H1 (cell line): Measurements from ENCODE around the gene MED19. TPM values are rescaled to one million over a fixed set of nuclear protein-coding genes. Genes with fewer than 3 reads are reported as not detected.

Source experiments
- CTCF ChIA-PET: fragments of 300-600 bp; sonication (Branson Sonifier 250); formaldehyde crosslinking; loops from one replicate; lab custom pipeline; 2021; ENCODE audit not compliant: partially characterized antibody; lab: Charles Lee
- POLR2A ChIA-PET: fragments of 300-600 bp; sonication (Branson Sonifier 250); formaldehyde crosslinking; loops from one replicate; lab custom pipeline; 2021; ENCODE audit warnings: inconsistent platforms; ENCODE audit not compliant: partially characterized antibody; lab: Charles Lee
- DNase-seq, 2 experiments: peaks; one replicate each; pipeline versions ENCODE4 v3.0.0 to v3.0.0-alpha.2; 2010 to 2022; ENCODE audit warnings: low spot score in 2 of 2, low read depth in 1 of 2, mixed read lengths in 1 of 2
- FAIRE-seq: peaks from 2 replicates; lab custom pipeline; 2011; peaks lifted over from hg19 to GRCh38; lab: Jason Lieb, UNC
- H2AFZ ChIP-seq: 2 replicates; pipeline ENCODE4 v1.8.1; 2012; ENCODE audit warnings: low read length, inconsistent platforms
- H2AK5ac ChIP-seq: 2 replicates; pipeline ENCODE4 v1.6.1; 2013; ENCODE audit warnings: low read depth, low read length
- H2BK120ac ChIP-seq: replicated peaks from 2 replicates; pipeline ENCODE3; 2013; ENCODE audit warnings: low read depth, low read length, inconsistent platforms
- H2BK12ac ChIP-seq: 2 replicates; pipeline ENCODE4 v1.6.1; 2013; ENCODE audit warnings: low read depth, low read length
- H2BK15ac ChIP-seq: 2 replicates; pipeline ENCODE4 v1.6.1; 2013; ENCODE audit warnings: low read length
- H2BK20ac ChIP-seq: 2 replicates; pipeline ENCODE4 v1.6.1; 2013; ENCODE audit warnings: low read length
- H2BK5ac ChIP-seq: 2 replicates; pipeline ENCODE4 v1.6.1; 2013; ENCODE audit warnings: low read depth, low read length
- H3K14ac ChIP-seq: 2 replicates; pipeline ENCODE4 v1.6.1; 2013; ENCODE audit warnings: inconsistent platforms; ENCODE audit not compliant: insufficient read length
- H3K18ac ChIP-seq: 2 replicates; pipeline ENCODE4 v1.6.1; 2013; ENCODE audit warnings: low read length; ENCODE audit errors: extremely low read depth
- H3K23ac ChIP-seq: 2 replicates; pipeline ENCODE4 v1.6.1; 2013; ENCODE audit warnings: inconsistent platforms; ENCODE audit not compliant: insufficient read length
- H3K23me2 ChIP-seq: 2 replicates; pipeline ENCODE4 v1.6.1; 2013; ENCODE audit warnings: low read depth, low read length
- H3K27ac ChIP-seq: 2 replicates; pipeline ENCODE4 v1.6.1; 2011; ENCODE audit warnings: low read depth, low read length, inconsistent platforms
- H3K27me3 ChIP-seq, 4 experiments: replicated peaks in 1 of 4; 1 replicate in 1 of 4; 2 replicates in 3 of 4; pipeline versions ENCODE4 v1.6.1 to v1.8.1; 2011 to 2013; ENCODE audit warnings: low read length in 3 of 4, mild to moderate bottlenecking in 3 of 4, inconsistent platforms in 2 of 4, mixed read lengths in 2 of 4, moderate library complexity in 1 of 4; ENCODE audit not compliant: control insufficient read depth in 3 of 4, insufficient read depth in 3 of 4; ENCODE audit errors: extremely low read depth in 1 of 4
- H3K36me3 ChIP-seq, 4 experiments: 2 replicates each; pipeline versions ENCODE4 v1.6.1 to v1.8.1; 2011 to 2013; ENCODE audit warnings: mild to moderate bottlenecking in 4 of 4, low read length in 3 of 4, moderate library complexity in 2 of 4, control low read depth in 1 of 4, inconsistent platforms in 1 of 4; ENCODE audit not compliant: insufficient read depth in 4 of 4, control insufficient read depth in 2 of 4
- H3K4ac ChIP-seq: replicated peaks from 2 replicates; pipeline ENCODE3; 2013; ENCODE audit warnings: low read length, low read depth, mixed read lengths, inconsistent platforms; ENCODE audit not compliant: insufficient read length
- H3K4me1 ChIP-seq, 4 experiments: replicated peaks in 1 of 4; 1 replicate in 1 of 4; 2 replicates in 3 of 4; pipeline versions ENCODE4 v1.6.1 to v1.8.1; 2011 to 2013; ENCODE audit warnings: low read length in 3 of 4, inconsistent platforms in 2 of 4, mixed read lengths in 1 of 4; ENCODE audit not compliant: insufficient read depth in 4 of 4, control insufficient read depth in 3 of 4
- H3K4me2 ChIP-seq, 2 experiments: 2 replicates each; pipeline versions ENCODE4 v1.6.1 to v1.8.1; 2011 to 2013; ENCODE audit warnings: low read depth in 2 of 2, low read length in 2 of 2, control low read depth in 1 of 2, inconsistent platforms in 1 of 2, mild to moderate bottlenecking in 1 of 2; ENCODE audit not compliant: insufficient read depth in 1 of 2
- H3K4me3 ChIP-seq, 4 experiments: fragments of 200-600, 300-600 bp in 1 of 4; sonication (generic), shearing (Covaris generic), sonication (Bioruptor Twin) in 1 of 4; 2 replicates each; pipeline versions ENCODE4 v1.5.1 to v1.8.1; 2011 to 2016; ENCODE audit warnings: low read length in 4 of 4, low read depth in 3 of 4, control low read depth in 2 of 4, inconsistent platforms in 2 of 4, mild to moderate bottlenecking in 2 of 4, mixed read lengths in 1 of 4, moderate library complexity in 1 of 4; ENCODE audit not compliant: insufficient read depth in 2 of 4; ENCODE audit errors: extremely low read depth in 1 of 4
- H3K56ac ChIP-seq: replicated peaks from 2 replicates; pipeline ENCODE3; 2013; ENCODE audit warnings: low read depth, mild to moderate bottlenecking, mixed read lengths, low read length, inconsistent platforms; ENCODE audit not compliant: insufficient read length
- H3K79me1 ChIP-seq: 2 replicates; pipeline ENCODE4 v1.6.1; 2013; ENCODE audit warnings: low read depth, low read length, control low read depth
- H3K79me2 ChIP-seq, 2 experiments: 2 replicates each; pipeline versions ENCODE4 v1.6.1 to v1.8.1; 2012 to 2013; ENCODE audit warnings: low read length in 2 of 2, mild to moderate bottlenecking in 2 of 2, inconsistent platforms in 1 of 2; ENCODE audit not compliant: insufficient read depth in 2 of 2, control insufficient read depth in 1 of 2
- H3K9ac ChIP-seq, 4 experiments: replicated peaks in 1 of 4; 1 replicate in 1 of 4; 2 replicates in 3 of 4; pipeline versions ENCODE4 v1.6.1 to v1.8.1; 2011 to 2013; ENCODE audit warnings: low read depth in 3 of 4, low read length in 3 of 4, control low read depth in 2 of 4, mild to moderate bottlenecking in 2 of 4, moderate library complexity in 2 of 4, inconsistent platforms in 1 of 4; ENCODE audit errors: extremely low read depth in 1 of 4
- H3K9me3 ChIP-seq, 2 experiments: 2 replicates each; pipeline versions ENCODE4 v1.6.1 to v1.8.1; 2012 to 2013; ENCODE audit warnings: mild to moderate bottlenecking in 2 of 2, moderate library complexity in 2 of 2, control low read depth in 1 of 2, inconsistent platforms in 1 of 2, low read depth in 1 of 2, low read length in 1 of 2, mixed read lengths in 1 of 2; ENCODE audit not compliant: insufficient read depth in 2 of 2
- H4K20me1 ChIP-seq, 2 experiments: replicated peaks in 1 of 2; 2 replicates each; pipeline versions ENCODE3 to v1.8.1; 2011 to 2013; ENCODE audit warnings: inconsistent platforms in 2 of 2, low read length in 2 of 2, mild to moderate bottlenecking in 1 of 2; ENCODE audit not compliant: insufficient read depth in 2 of 2, control insufficient read depth in 1 of 2
- H4K5ac ChIP-seq: 2 replicates; pipeline ENCODE4 v1.6.1; 2013; ENCODE audit warnings: low read length, low read depth, mixed read lengths, inconsistent platforms; ENCODE audit not compliant: insufficient read length
- H4K8ac ChIP-seq: 2 replicates; pipeline ENCODE4 v1.8.0; 2013; ENCODE audit warnings: mild to moderate bottlenecking, moderate library complexity, low read length, inconsistent platforms; ENCODE audit not compliant: insufficient read depth; ENCODE audit errors: extremely low read depth
- H4K91ac ChIP-seq: replicated peaks from 2 replicates; pipeline ENCODE3; 2013; ENCODE audit warnings: low read length, mixed read lengths, inconsistent platforms; ENCODE audit not compliant: insufficient read length
- CEBPB ChIP-seq: IDR thresholded peaks from 2 replicates; pipeline ENCODE4 v1.6.1; 2012; ENCODE audit warnings: low read depth, low read length
- WGBS, 2 experiments: shearing (Covaris generic) in 1 of 2; methylation state at CpG; one replicate each; pipeline versions ENCODE4 v1.1.6 to v1.1.7; 2013 to 2015; ENCODE audit warnings: low lambda C conversion rate in 2 of 2, mixed read lengths in 2 of 2, inconsistent platforms in 1 of 2, low coverage in 1 of 2, missing lambda C conversion rate in 1 of 2; ENCODE audit not compliant: insufficient replicate concordance in 2 of 2, insufficient coverage in 1 of 2, insufficient read length in 1 of 2; ENCODE audit errors: extremely low coverage in 1 of 2, missing lambda C conversion rate in 1 of 2; 5-methylcytosine and 5-hydroxymethylcytosine counted together
- polyA plus RNA-seq, 7 experiments: library from polyadenylated mRNA; depleted of rRNA in 3 of 7; stranded (reverse) in 5 of 7; unstranded in 2 of 7; fragments of >200 nt in 5 of 7; fragments of 200-250 nt in 2 of 7; gene quantifications; 1 replicate in 5 of 7; 2 replicates in 1 of 7; 4 replicates in 1 of 7; pipeline versions ENCODE4 v1.2.1 to v1.2.3, GENCODE V29; 2011 to 2013; ENCODE audit warnings: missing spikeins in 2 of 7, mixed read lengths in 2 of 7
- total RNA-seq: library from RNA; stranded (reverse); fragmentation: NEBNext Ultra II Directional; extraction: Animal tissue kit (Norgen Biotek cat#: 25700); gene quantifications from 2 replicates; pipeline ENCODE4 v1.2.1, GENCODE V29; 2021

MED19 gene
- total and polyA plus RNA-seq, 2 of the 8 experiments (the other 6 are each of a cell fraction or from before 2014, with no cell fraction given), result 19.4 to 35.4 TPM

DNA sequence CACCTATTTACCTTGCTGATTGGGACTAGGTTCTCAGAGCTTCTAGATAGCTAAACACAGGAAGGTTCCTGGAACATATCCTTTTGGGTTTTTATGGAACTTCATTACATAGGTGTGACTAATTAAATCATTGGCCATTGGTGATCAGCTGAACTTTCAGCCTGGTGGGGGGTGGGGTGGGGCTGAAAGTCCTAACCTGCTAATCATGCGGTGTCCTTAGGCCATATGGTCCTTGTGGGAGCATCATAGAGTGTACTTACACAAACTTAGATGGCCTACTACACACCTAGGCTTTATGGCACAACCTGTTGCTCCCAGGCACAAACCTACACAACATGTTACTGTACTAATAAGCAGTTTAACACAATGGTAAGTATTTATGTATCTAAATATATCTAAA, 20.6 kb upstream of the MED19 start:
- H4K5ac ChIP-seq, result no peak overlapping the region
- H4K20me1 ChIP-seq, result peaks cover 0 to 8% of the 10 kb centered on the region in 2 experiments
- no peaks in the 10 kb centered on the region for H3K9me3 ChIP-seq
- H3K4ac ChIP-seq, result no peak overlapping the region
- H2AFZ ChIP-seq, result no peak overlapping the region
- no peak overlapping the region for H3K18ac ChIP-seq
- H3K27me3 ChIP-seq, result no peaks in the 10 kb centered on the region
- no peak for FAIRE-seq
- ChIA-PET POLR2A (interaction anchor here (1.3 to 3.2 kb wide), 3 partner anchors 9 to 64 kb away, joined by 3 to 15 read pairs (median 4); partner anchors contain the start of gene SELENOH), CTCF (interaction anchor here (0.9 to 1.5 kb wide), 2 partner anchors 32 to 68 kb away, joined by 4 to 6 read pairs; no protein-coding TSS in a partner anchor)
- H3K27ac ChIP-seq, result no peak overlapping the region
- no peak overlapping the region for H3K4me2 ChIP-seq
- no peak overlapping the region for H3K23ac ChIP-seq
- no peak overlapping the region for H2BK15ac ChIP-seq
- no peak for TF ChIP-seq CEBPB
- H3K14ac ChIP-seq, result no peak overlapping the region
- H2AK5ac ChIP-seq, result no peak overlapping the region
- H3K36me3 ChIP-seq, result peaks cover 0 to 7% (median 4%) of the 10 kb centered on the region in 4 experiments; a peak in 3 of 8 replicates
- H3K56ac ChIP-seq, result no peak overlapping the region
- H3K4me3 ChIP-seq, result no peak overlapping the region
- no peak overlapping the region for H3K9ac ChIP-seq
- no peaks in the 10 kb centered on the region for H3K23me2 ChIP-seq
- H2BK120ac ChIP-seq, result no peak overlapping the region
- 94% methylated on average over 1 of the region's 1 CpG; no CpG with 5 or more reads in 1 of the 2 experiments for WGBS, 2 experiments
- H3K79me2 ChIP-seq, result peaks cover 0 to 47% of the 10 kb centered on the region in 2 experiments; a peak in 2 of 4 replicates
- no peak overlapping the region for H2BK5ac ChIP-seq
- no peak overlapping the region for H2BK20ac ChIP-seq
- no peak overlapping the region; the same call in 1 of the 2 replicates for H4K8ac ChIP-seq
- H3K79me1 ChIP-seq, result peaks cover 4% of the 10 kb centered on the region
- no peak overlapping the region for H4K91ac ChIP-seq
- DNase-seq, result no peak
- no peak overlapping the region for H2BK12ac ChIP-seq
- peaks cover 0 to 10% (median 3%) of the 10 kb centered on the region in 4 experiments; a peak in 4 of 7 replicates for H3K4me1 ChIP-seq
